ENCODE data around the gene CUTA.

DNA sequence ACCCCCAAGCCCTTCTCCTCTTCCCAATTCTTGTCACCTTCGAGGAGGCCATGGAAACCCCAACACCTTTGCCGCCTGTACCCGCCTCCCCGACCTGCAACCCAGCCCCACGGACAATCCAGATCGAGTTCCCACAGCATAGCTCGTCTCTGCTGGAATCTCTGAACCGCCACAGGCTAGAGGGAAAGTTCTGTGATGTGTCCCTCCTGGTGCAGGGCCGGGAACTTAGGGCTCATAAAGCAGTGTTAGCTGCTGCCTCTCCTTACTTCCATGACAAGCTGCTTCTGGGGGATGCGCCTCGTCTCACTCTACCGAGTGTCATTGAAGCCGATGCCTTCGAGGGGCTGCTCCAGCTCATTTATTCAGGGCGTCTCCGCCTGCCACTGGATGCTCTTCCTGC is 37.1 kb upstream of the CUTA start:
- TF ChIP-seq, protein P1, sequence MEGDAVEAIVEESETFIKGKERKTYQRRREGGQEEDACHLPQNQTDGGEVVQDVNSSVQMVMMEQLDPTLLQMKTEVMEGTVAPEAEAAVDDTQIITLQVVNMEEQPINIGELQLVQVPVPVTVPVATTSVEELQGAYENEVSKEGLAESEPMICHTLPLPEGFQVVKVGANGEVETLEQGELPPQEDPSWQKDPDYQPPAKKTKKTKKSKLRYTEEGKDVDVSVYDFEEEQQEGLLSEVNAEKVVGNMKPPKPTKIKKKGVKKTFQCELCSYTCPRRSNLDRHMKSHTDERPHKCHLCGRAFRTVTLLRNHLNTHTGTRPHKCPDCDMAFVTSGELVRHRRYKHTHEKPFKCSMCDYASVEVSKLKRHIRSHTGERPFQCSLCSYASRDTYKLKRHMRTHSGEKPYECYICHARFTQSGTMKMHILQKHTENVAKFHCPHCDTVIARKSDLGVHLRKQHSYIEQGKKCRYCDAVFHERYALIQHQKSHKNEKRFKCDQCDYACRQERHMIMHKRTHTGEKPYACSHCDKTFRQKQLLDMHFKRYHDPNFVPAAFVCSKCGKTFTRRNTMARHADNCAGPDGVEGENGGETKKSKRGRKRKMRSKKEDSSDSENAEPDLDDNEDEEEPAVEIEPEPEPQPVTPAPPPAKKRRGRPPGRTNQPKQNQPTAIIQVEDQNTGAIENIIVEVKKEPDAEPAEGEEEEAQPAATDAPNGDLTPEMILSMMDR (conservative IDR thresholded peaks at IDR 0.05) = no peak
- TF ChIP-seq ZFX (IDR thresholded peaks at IDR 0.05) = no peak

Data from C4-2B (cell line).